Measurements from ENCODE around the gene CHST12.

GRCh38 chr7:2374401-2374800, 29.0 kb upstream of the CHST12 start:
- no peak for TF ChIP-seq CTCF (IDR thresholded peaks at IDR 0.05)
- TF ChIP-seq POLR2AphosphoS5 (IDR thresholded peaks at IDR 0.05): no peak
